HL-60/S4 (cell line): ENCODE data around the gene SPINT3.
"Not testable (repeated sequence)": the region's sequence is repeated elsewhere in the genome, so short reads cannot be mapped to it uniquely, and the experiment has no call there.

Source experiments
- in situ Hi-C: fragments of 300-500 bp; cut with MboI; formaldehyde crosslinking; loops from 2 replicates; pipeline ENCODE4 v1.14.3; 2022; ENCODE audit warnings: low sequenced_read_pairs

Gene SPINT3

GRCh38 chr20:45503403-45503802 is 12.0 kb downstream of the SPINT3 start:
- in situ Hi-C loops = no loop called here

DNA sequence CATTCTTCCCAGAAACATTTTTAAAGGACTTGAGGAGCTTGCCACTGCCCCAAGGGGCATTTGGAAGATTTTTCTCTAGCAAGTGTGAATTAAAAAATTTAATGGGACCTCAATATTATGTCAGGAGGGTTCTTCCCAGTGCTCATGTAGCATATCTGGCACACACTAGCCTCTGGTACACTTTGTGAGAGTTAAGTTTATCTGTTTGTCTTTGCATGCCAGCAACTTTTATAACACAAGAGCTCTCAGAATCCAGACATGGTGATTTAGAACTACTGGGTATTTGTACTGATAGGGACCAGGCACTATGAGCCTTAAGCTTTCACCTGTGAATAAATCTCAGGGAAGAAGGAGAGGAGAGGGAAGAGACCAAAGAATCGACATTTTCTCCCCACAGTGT is 12.9 kb downstream of the SPINT3 start:
- in situ Hi-C loops = no loop called here

DNA sequence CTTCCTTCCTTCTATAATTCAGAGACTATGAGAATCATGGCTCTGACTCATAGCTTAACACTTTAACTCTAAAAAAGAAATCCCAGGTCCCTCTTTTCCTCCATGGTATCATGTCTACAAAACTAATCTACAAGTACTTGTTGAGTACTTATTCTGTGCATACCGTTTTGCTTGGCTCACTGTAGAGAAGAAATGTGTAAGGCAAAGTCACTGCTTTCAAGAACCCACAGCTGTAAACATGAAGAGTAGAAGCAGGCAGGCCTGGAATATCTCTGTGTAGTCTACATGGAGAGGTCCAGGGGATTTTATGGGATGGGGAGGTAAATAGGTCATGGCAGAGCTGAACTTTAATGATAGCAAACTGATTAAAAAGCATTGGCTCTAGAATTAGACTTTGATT is 13.8 kb downstream of the SPINT3 start:
- in situ Hi-C loops = no loop called here

DNA sequence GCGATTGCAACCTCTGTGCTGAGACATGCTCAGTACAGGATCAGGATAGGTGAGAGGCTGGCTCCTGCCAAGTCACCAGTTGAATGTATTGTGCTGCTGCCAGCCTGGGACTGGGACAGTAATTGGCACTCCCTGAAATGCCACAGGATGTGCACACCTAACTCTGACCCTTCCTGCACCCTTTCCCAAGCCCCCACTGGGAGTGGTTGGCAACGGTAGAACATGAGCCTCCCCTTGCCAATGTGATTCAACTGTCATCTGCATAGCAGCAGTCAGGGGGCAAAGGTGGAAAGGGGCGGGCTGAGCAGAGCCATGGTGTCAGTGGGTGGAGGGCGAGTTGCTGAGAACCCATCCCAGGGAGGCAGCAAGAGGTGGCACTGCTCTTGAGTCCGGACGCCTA is 15.4 kb downstream of the SPINT3 start:
- in situ Hi-C loops = no loop called here

DNA sequence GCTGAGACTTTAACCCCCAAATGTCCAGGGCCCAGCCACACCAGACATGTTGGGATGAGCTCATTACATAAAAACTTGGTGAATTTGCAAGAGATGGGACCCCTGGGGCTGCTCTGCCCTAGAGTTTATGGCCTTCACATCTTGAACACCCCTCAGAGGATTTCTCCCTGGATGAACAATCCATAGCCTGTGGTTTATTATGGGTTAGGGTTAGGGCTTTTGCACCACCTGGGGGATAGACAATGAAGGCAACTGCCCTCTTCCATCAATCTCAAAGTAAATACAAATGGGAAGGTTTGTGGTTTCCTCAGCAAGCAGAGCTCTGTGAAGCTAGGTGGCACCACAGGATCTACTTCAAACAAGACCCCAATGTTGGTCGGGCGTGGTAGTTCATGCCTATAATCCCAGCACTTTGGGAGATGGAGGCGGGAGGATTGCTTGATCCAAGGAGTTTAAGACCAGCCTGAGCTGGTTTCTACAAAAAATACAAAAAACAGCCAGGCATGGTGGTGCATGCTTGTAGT is 17.4 kb downstream of the SPINT3 start:
- in situ Hi-C loops = no loop called here

GRCh38 chr20:45496166-45496565 is 19.3 kb downstream of the SPINT3 start:
- in situ Hi-C loops = no loop called here

GRCh38 chr20:45495501-45495941 is 19.9 kb downstream of the SPINT3 start:
- in situ Hi-C loops = no loop called here

DNA sequence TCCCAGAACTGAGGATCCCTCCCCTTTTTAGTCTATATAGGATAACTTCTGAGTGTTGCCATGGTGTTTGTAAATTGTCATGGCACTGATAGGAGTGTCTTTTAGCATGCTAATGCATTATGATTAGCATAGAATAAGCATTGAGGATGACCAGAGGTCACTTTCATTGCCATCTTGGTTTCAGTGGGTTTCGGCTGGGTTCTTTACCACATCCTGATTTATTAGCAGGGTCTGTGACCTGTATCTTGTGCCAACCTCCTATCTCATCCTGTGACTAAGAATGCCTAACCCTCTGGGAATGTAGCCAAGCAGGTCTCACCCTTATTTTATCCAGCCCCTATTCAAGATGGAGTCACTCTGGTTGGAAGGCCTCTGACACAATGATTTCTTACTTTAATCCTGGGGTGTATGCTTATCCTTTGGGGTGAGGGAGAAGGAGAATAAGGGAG is 26.3 kb downstream of the SPINT3 start:
- in situ Hi-C loops = no loop called here

DNA sequence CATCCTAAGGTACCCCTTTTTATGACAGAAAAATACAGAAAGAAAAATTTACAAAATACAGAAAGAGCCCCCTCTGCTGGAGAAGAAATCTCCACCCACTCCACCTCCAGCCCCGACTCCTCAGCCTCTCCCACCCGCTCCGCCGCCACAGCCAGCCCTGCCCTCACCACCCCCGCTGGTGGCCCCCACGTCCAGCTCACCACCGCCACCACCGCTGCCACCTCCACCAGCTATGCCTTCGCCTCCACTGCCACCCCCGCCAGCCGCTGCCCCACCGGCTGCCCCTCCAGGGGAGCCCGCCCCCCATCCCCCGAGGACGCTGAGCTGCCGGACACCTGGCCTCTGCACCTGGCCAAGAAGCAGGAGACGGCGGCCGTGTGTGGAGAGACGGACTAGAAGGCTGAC is 28.2 kb downstream of the SPINT3 start:
- in situ Hi-C loops = no loop called here

DNA sequence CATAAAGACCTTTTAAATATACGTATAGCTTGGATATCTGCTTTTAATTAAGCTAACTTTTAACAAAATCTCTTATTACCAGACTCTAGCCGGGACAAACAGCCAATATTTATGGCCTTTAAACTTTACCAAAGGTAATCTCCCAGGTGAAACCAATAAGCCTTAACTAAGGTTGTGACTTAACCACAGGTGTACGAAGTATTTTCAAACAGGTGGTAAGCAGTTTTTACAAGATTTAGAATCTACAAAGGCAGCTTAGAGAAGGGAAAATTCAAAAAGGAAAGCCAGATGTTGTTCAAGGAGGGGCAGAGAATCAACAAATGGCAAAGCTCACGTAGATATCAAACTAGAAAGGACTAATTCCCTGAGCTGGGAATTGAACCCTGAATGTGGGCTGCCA is 30.0 kb downstream of the SPINT3 start:
- in situ Hi-C loops = no loop called here

- in situ Hi-C loops = no loop called here
These were observed 30.7 kb downstream of the SPINT3 start for GRCh38 chr20:45484676-45485075.

GRCh38 chr20:45479822-45480221 is 35.6 kb downstream of the SPINT3 start:
- in situ Hi-C loops = no loop called here

DNA sequence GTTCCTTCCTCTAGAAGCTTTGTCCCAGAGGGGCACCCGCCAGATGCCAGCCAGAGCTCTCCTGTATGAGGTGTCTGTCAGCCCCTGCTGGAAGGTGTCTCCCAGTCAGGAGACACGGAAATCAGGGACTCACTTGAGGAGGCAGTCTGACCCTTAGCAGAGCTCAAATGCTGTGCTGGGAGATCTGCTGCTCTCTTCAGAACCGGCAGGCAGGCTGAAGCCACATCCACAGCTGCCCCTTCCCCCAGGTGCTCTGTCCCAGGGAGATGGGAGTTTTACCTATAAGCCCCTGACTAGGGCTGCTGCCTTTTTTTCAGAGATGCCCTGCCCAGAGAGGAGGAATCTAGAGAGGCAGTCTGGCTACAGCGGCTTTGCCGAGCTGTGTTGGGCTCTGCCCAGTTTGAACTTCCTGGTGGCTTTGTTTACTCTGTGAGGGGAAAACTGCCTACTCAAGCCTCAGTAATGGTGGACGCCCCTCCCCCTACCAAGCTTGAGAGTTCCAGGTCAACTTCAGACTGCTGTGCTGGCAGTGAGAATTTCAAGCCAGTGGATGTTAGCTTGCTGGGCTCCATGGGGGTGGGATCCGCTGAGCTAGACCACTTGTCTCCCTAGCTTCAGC is 37.8 kb downstream of the SPINT3 start:
- in situ Hi-C loops = not testable (repeated sequence)

DNA sequence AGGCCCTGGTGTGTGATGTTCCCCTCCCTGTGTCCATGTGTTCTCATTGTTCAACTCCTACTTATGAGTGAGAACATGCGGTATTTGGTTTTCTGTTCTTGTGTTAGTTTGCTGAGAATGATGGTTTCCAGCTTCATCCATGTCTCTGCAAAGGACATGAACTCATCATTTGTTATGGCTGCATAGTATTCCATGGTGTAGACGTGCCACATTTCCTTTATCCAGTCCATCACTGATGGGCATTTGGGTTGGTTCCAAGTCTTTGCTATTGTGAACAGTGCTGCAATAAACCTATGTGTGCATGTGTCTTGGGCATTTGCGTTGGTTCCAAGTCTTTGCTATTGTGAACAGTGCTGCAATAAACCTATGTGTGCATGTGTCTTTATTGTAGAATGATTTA is 43.1 kb downstream of the SPINT3 start:
- in situ Hi-C loops = not testable (repeated sequence)

DNA sequence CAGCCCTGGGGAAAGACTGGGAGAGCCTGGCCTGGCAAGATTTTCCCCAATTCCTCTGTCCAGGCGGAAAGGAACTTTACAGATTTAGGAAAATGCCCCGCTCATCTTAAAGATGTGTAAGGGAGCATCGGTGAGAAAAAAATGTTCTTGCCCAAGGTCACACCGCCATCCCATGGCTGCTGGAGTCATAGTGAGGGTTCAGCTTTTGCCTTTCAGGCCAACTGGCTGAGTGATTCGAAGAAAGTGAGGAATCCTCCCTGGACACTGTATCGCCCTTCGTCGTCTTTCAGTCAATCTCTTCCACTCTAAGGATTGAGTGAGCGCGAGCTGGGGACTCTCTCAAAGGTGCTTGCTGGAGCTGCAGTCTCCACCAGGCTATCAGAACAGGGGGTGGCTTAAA is 44.5 kb downstream of the SPINT3 start:
- in situ Hi-C loops = no loop called here

- in situ Hi-C loops = no loop called here
These were observed 45.0 kb downstream of the SPINT3 start for GRCh38 chr20:45470262-45470931.

DNA sequence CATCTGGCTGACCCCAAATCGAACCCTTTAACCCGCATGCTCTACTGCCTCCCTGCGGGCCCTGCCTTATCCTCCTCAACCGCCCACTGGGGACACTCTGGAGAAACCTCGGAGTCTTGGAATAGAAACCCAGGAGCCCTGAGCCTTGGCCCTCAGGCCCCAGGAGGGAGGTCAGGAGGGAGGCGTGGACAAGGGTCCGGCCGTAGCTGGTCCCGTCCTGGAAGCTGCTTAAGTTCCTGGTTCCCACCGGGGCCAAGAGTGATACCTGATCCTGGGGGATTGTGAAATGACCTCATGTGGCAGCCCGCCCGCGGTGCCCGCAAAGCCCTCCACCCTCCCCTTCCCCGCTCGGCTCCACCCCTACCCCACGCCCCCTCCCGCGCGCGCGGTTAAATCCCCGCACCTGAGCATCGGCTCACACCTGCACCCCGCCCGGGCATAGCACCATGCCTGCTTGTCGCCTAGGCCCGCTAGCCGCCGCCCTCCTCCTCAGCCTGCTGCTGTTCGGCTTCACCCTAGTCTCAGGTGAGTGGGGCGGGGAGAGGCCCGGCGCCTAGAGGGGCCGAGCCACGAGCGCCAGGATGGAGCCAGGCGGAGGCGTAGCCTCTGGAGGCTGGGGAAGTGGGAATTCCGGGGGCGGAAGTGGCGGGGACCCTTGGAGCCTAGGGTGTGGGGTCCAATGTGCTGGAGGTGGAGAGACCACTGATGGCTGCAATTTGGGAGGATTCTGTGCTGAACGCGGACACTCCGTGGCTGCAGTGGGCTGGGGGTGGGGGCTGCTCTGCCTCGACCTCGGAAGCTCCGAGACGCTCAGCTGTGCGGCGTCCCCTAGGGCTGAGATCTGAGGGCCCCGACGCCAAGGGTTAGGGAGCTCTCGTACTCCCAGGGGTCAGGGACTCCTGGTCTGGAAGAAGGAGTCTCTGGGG is 45.8 kb downstream of the SPINT3 start, which contains the start of gene WFDC2:
Gene WFDC2 (plus strand): TSS at position 418 of the 926 bp plus-strand sequence. CDS start 29 bp downstream, at position 447.
- in situ Hi-C loops = no loop called here

DNA sequence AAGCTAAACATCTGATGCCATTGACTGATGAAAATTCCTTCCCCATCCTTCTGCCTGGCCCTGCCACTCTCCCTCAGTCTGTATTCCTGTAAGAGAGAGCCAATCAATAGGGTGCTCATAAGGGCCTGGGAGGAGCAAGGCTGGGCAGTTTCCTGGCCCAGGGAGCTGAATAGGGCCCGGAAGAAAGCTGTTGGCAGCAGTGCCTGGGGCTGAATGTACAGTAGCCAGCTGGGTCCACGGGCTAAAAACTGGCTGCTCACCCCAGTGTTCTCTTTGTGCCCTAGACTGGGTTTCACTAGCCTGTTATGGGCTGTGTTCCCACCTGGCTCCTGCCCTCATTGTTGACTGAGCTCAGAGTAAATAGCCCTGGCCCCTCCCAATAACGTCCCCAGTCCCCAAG is 47.6 kb downstream of the SPINT3 start:
- in situ Hi-C loops = no loop called here

- in situ Hi-C loops = no loop called here
These were observed 48.2 kb downstream of the SPINT3 start for GRCh38 chr20:45467172-45467571.

- in situ Hi-C loops = no loop called here
These were observed 49.7 kb downstream of the SPINT3 start for GRCh38 chr20:45465491-45466266.
